CMK (cell line): ENCODE data around the gene ABCA13.

Experiments used
- DNase-seq: peaks from one replicate; pipeline ENCODE4 v3.0.0-alpha.2; 2010; ENCODE audit warnings: low read depth

The ABCA13 gene

DNA sequence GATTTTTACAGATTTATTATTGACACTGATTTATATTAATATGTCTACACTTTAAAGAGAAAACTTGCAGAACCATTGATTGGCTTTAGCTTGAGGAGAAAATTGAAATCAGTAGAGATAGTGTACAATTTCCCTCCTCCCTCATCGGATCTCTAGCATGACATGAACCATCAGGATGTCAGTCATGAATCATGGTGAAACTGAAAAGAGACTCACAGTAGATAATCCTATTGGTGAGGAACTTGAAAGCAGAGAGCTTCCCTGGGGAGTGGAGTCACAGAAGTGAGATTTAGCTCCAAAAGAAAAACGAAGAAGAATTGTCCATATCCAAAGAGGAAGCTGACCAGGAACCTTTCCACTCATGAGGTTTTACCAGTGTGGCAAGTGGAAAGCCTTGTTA is 346.8 kb downstream of the ABCA13 start:
- DNase-seq: no peak

DNA sequence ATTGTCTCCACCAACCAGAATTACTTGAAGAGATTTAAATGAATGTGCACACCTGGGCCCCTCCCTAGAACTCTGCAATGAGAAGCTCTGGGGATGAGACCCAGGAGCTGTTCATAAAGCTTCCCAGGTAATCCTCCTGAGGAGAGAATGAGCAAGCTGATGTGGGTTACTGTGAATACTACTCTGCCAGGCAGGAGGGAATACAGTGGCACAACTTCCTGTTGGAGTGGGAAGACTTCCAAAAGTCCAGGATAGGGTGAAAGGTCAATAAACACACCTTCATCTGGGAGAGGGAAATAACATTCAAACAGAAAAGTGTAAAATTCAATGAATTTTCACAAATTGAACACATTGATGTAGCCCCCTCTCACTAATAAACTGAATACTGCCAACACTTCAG is 351.4 kb downstream of the ABCA13 start:
- DNase-seq: no peak

DNA sequence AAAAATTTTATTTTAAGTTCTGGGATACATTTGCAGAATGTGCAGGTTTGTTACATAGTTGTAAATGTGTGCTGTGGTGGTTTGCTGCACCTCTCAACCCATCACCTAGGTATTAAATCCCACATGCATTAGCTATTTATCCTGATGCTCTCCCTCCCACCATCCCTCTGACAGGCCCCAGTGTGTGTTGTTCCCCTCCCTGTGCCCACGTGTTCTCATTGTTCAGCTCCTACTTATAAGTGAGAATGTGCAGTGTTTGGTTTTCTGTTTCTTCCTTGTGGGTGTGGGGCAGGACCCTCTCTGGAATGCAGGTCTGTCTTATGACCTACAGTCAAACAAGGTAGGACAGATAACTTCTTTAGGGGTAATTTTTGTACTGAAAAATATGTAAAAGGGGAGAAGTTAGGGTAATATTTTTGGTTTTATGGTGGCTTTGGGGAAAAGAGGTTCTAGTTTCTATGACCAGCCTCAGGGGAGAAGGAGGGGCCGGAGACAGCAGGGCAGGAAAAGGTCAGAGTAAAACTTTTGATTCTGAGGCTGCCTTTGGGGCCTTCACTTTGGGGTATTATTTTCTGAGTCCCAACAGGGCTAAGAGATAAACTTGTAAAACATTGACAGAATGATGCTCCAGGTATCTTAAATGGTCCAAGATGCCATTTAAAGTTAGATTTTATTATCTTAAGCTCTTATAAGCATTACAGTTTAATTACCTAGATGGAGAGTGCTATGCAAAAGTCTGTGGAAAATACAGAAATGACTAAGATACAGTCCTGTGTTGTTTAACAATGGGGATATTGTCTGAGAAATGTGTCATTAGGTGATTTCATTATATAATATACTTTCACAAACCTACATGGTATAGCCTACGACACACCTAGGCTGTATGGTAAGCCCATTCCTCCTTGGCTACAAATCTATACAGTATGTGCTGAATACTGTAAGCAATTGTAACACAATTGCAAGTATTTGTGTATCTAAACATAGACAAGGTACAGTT is 354.8 kb downstream of the ABCA13 start:
- DNase-seq: no peak

DNA sequence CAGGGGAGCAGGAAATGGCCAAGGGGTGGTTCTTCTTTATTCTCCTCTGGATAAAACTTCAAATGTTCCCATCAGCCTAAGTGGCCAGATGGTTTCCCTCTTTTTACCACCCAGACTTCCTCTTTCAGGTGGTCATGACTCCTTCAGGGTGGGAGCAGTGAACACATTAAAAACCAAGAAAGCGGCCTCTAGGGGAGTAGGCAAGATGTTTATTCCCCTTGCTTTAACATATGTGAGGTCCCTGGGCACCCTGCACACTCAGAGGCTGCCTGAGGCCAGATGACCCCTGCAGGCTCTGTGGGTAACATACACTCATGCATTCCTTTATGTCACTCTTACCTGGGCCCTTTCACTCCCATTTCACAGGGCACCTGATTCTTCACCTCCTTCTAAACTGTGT is 357.4 kb downstream of the ABCA13 start:
- DNase-seq: no peak

DNA sequence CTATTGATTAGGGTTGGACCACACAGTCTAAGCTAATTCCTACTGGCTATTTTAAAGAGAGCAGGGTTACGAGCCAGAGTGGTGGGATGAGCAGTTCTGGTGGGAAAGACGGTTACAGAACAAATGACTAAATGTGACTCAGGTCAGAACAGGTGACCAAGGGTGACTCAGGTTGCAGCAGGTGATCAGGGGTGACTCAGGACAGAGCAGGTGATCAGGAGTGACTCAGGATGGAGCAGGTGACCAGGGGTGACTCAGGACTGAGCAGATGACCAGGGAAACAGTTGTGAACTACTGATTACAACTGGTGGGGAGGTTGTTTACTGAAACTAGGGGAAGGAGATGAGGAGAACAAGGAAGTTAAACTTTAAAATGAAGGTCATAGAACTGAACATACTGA is 366.3 kb downstream of the ABCA13 start:
- no peak for DNase-seq

DNA sequence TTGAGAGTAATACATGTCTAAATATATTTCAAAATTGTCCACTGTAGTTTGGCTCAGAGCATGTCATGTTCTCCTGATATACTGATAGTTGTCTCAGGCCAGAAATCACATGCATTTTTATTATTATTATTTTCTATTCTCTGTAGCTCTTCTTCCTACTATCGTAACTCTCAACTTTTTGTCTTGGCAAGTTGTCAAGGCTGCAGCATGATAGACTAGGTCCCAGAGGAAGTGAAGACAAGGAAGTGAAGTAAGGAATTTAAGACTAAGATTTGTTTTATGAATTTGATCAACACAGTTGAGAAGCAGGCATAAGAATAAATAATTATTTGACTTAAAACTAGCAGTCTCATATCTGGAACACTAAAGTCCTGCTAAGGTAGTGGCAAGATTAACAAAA is 369.5 kb downstream of the ABCA13 start:
- DNase-seq: no peak

DNA sequence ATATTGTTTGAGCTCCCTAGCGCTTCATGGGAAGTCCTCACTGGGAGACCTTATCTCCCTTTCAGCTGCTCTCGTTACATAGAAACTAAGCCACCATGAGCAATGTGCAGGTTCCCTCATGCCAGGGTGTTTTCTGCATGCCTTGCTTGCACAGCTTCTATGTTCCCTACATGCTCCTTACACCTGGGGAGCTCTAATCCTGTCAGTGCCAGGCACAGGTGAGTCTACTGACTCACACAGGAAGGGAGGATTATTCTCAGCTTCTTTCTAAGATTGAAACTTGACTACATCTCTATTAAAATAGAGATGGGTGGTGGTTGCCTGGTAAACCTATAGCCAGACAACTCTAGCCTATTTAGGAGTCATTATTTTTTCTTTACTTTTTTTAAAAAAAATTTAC is 377.4 kb downstream of the ABCA13 start:
- DNase-seq: no peak

DNA sequence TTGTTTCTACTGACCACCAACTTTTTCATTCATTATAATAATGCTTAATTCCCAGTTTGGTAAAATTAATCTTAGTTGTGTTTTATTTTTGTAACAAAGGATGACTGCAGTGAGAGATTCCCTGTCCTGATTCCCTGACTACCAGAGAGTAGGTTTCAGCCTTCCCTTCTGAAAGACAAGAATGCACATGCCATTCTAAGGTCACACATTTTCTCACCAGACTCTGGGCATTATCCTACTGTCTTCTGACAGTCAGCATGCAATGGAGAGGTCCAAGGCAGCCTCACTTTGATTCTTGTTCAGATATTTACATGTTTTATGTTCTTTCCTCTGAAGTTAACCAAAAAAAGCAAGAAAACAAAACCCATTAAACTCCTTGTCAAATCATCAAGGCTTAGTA is 380.4 kb downstream of the ABCA13 start:
- no peak for DNase-seq

DNA sequence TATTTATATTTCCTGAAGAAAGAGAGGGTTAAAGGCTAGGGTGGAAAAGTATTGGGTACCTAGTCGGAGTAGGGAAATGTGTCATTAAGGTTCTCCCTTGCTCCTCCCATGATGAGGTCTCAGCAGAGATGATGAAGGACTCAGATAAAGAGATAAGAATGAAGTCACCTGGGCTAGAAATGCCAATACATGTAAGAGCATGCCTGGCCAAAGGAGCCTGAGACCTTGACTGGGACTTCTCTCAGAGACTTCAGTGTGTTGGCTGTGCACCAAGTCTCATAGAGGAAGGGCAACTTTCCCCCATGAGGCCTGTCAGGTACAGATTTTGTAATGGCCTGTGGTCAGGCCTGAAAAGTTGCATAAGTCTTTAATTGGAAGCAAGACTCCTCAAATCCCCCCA is 392.1 kb downstream of the ABCA13 start:
- no peak for DNase-seq

DNA sequence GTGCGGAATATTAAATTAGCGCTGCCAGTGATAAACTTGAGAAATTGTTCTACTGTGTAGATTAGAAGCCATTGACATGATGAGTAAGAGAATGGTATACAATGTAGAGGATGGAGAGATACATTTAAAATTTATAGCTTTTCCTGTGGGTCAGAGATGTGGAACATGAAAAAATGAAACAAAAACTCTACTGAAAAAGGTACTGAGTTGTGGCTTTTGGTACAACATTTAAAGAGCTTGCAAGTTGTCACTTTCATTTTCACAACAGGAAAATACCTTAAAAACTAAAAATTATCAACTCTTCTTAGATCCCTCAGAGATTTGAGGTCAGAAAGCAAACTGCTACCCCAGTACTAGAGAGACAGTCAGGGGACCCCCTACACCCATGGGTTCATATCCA is 404.3 kb downstream of the ABCA13 start:
- DNase-seq: no peak

DNA sequence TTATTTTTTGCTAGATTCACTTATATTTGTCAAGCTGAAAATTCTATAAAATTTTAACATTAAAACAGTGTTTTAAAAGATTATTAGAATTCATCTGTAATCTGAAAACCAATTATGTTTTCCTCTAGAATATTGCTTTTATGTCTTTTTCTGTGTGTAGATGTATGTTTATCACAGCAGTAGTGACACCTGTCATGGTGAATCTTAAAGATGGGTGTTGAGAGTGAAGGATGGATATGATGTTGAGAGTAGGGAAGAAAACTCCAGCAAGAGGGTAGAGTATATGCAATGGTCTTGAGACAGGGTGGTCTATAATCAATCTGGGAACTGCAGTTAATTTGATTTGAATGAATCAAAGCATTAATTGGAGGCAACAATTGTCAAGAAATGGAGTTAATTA is 416.2 kb downstream of the ABCA13 start:
- no peak for DNase-seq

DNA sequence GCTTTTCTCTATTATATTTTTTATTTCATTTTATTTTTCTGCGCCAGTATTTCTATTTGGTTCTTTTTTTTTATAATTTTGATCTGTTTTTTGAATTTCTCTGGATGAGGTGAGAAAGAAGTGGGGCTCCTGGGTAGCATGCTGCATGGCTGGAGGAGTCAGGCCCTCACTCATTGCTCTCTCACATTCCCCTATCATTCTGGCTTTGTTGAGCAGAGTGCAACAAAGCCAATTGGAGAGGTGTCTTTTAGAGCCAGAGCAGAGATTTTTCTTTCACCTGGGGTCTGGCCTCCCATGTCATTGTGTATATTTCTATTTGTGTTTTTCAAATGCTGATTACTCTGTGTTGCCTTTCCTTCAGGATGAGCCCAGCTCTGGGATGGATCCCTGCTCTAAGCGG is 423.1 kb downstream of the ABCA13 start:
- DNase-seq: no peak

DNA sequence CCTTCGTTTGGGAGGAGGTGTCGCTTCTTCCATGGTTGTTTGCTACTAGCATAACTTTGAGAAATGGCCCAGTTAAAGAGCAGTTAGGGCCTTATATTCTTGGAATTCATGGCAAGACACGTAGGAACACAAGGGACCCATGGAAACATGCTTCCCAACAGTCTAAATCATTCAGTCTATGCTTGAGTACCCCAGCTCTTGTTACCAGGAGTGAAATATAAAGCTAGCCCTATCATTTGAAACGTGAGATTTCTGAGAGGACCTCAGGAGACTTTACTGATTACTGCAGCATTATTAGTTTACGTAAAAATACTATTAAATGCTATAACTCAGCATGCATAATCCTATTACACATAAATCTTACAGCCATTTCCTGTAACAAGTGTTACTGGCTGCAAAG is 424.5 kb downstream of the ABCA13 start:
- no peak for DNase-seq

DNA sequence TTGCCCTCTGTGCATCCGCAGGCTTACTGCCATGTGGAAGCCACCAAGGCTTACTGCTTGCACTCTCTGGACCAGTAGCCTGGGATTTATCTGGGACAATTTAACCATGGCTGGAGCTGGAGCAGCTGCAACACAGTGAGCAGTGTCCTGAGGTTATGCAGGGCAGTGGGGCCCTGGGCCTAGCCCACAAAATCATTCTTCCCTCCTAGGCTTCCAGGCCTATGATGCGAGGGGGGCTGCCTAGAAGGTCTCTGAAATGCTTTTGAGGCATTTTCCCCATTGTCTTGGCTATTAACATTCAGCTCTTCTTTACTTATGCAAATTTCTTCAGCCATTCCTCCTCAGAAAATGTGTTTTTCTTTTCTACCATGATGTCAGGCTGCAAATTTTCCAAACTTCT is 439.4 kb downstream of the ABCA13 start:
- DNase-seq: no peak

DNA sequence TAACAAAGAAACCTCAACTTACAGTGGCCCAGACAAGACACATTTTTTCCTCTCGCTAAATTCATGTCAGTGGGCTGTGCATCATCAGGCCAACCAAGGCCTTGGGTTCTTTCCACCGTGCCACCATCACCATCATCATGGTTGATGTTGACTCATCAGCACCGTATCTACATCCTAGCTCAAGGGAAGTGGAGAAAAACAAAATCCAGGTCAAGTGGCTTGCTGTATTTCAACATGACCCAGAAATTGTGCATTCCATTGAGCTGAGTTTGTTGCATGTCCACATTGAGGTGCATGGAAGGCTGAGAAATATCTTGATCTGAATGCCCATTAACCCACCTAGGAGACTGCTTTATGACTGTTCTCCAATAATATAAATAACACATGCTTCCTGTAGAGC is 440.7 kb downstream of the ABCA13 start:
- DNase-seq: no peak

DNA sequence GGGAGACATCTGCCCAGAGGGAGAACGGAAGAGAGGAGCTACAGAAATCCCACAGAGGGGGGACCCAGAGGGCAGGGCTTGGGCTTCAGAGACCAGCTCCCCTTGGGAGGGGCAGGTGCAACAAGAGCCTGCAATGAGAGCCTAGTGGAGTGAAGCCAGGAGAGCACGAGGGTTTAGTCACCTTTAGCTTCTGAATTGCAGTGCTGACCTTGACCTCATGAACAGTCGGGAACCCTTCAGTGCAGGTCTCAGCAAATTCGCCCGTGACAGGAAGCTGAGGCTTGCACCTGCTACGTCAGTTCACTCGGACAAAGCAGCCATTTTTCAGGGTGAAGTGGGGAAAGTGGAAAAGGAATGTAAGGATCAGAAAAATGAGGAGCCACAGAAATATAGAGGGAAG is 446.2 kb downstream of the ABCA13 start:
- DNase-seq: no peak

DNA sequence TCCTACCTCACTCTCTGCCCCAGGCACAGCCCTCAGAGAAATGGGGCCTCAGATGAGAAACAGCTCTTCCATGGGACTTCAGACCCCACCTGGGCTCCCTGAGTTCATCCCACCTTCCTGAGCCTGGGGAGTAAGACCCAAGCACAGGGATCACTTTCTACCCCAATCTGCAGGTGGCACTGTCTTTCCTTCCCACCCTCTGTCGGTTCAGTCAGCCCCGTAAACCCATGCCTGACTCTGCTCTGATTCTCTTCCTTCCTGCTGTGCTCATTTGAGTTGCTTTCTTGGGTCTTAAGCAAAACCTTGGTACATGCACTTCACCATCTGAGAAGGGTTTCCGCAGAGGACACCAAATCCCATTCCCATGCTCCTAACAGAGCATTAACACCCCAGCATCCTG is 446.7 kb downstream of the ABCA13 start:
- no peak for DNase-seq

DNA sequence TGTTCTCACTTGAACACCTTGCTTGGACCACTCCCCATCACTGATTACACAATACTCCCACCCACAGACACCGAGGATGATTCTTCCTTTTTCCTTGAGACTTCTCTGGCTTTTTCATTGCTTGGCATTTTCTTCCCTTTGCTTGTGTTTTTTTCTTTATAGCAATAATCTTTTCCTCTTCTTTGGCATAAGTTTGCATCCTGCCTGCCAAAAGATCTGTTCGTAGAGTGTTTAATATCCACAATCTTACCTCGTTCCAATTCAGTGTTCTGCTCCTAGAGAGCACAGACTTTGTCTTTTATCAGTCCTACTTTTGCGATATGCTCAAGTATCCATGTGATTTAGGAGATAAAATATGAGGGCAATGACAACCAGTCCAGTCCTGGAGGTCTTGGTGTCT is 449.8 kb downstream of the ABCA13 start:
- DNase-seq: no peak

DNA sequence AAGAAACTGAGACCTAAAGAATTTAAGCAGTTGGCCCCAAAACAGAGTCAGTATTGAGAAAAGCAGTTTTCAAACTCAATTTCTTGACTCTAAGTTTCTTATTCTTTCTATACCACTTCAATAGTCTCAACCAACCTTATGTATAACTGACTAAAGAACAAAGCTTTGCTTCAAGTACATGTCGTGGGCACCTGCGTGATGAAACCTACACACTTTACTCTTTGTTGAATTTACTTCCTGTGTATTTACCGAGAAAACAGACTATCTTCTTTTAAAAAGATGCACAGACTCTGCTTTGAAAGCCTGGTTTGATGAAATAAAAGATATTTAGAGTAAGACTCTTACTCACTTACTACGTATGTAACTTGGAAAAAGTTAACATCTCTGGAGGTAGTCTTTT is 455.9 kb downstream of the ABCA13 start:
- no peak for DNase-seq

DNA sequence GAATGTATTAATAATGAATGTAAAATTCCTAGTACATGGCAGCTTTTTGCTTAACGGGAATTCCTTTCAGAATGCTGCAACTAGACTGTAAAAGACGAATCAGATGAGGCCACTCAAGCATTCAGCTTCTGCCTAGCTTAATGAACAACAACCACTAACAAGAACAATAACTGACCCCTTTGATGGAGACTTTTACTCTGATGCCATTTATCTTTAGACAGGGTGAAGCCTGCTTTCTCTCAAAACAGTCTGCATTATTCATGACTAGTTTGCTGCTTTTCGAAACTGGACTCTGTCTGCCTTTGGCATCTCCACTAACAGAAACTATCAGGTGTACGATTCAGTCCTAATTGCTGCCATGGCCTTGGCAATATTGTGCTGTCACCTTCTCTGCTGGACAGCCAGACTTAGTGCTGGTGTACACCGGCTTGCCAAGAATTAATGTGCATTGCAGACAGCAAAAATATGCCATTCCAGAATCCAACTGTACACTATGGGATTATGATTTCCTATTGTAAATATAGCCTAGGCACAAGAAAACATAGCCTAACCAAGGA is 457.6 kb downstream of the ABCA13 start:
- DNase-seq: no peak

DNA sequence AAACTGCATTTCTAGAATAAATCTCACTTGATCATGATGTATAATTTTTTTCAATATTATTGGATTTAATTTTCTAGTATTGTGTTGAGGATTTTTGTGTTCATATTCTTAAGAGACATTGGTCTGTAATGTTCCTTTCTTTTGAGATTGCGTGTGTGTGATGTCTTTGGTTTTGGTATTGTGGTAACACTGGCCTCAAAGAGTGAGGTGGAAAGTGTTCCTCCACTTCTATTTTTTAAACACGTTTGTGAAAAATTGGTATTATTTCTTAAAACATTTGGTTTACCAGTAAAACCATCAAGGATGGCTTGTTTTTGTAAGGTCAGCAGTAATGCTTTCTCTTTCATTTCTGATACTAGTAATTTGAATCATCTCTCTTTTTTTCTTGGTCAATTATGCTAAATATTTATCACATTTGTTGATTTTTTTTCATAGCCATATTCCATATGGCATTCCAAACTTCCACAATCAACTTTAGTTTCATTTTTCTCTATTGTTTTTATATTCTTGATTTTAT is 462.9 kb downstream of the ABCA13 start:
- no peak for DNase-seq

DNA sequence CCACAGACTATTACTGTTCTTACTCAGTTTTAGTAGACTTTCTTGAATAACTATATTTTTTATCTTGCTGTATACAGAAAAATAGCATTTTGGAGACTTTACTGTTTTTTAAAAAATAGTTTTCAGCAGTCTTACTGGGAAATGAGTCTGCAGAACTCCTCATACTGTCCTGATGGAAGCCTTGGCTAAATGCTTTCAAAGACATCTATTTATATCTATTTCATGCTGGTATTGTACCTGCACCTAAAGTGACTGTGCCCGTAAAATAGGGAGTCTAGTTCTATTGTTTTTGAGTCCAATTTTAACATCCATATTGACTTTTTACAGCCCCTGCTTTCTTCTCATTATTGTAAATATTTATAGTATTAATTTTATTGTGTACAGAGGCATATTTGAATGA is 464.5 kb downstream of the ABCA13 start:
- DNase-seq: no peak

DNA sequence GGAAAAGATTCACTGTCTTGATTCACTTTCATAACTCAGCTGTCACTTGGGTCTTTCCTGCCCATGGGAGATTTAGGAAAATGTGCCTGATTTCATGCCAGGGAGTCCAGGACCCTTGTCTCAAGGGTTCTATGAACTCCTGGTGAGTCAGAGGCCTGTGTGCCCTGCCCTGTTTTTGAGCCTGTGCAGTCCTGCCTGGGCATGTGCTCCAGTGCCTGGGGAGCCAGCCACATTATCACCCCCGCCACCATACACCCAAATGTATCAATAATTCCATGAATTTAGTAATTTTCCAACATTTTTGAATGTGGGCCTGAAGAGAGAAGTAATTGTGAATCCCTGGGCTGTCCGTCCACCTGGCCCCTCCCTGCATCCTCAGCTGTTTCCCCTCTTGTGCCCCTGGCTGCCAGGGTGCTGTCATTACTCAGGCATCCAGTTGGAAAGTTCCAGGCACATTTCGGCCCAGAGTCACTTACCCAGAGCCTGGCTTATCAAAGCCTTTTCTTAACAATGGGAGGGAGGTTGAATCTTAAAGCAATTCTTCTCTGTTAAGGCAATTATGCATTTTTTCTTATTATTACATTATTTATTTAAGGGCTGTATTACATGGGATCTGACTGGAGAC is 465.2 kb downstream of the ABCA13 start:
- no peak for DNase-seq
